SHP77 treated with DMSO at 0.1 percent for 48 hours (cell line): Measurements from ENCODE around the gene SLC15A1.
"Not testable (repeated sequence)": the region's sequence is repeated elsewhere in the genome, so short reads cannot be mapped to it uniquely, and the experiment has no call there.

Source experiments
- DNase-seq: peaks from one replicate; lab custom pipeline; 2025; lab: John Stamatoyannopoulos, UW

The SLC15A1 gene

GRCh38 chr13:98781045-98781444 is 28.6 kb upstream of the SLC15A1 start:
- DNase-seq = no peak

- no peak for DNase-seq
Measured at GRCh38 chr13:98780451-98780850, 28.0 kb upstream of the SLC15A1 start.

- no peak for DNase-seq
Measured at GRCh38 chr13:98779695-98780094, 27.2 kb upstream of the SLC15A1 start.

GRCh38 chr13:98778749-98779148 is 26.3 kb upstream of the SLC15A1 start:
- no peak for DNase-seq

DNA sequence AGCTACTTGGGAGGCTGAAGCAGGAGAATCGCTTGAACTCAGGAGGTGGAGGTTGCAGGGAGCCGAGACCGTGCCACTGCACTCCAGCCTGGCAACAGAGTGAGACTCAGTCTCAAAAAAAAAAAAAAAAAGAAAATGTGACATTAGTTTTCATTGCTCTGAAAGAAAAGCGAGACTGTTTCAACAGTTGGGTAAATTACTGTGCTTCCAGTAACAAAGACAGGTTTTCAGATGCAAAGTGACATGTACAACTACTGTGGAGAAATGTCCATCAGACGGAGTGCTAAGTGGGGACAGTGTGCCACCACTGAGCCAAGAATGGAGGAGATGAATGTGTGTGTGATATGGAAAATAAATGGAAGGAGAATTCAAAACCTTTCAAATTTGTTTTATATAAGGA is 24.2 kb upstream of the SLC15A1 start:
- no peak for DNase-seq

GRCh38 chr13:98775844-98776598 is 23.5 kb upstream of the SLC15A1 start:
- no peak for DNase-seq

DNA sequence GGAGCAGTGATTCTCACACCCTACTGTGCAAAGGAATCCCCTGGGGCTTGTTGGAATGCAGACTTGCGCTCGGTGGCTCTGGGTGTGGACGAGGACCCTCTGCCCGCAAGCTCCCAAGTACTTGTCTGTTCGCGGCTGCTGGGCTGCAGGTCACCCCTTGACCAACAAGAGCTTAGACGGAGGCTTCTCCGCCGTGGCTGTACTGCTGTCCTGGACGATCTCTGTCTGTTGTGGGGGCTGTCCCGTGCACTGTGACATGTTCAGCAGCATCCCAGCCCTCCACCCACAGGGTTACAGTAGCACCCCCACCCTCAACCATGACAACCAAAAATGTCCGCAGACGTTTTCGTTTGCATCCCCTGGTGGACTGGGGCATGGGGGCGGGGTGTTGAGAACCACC is 22.9 kb upstream of the SLC15A1 start:
- no peak for DNase-seq

DNA sequence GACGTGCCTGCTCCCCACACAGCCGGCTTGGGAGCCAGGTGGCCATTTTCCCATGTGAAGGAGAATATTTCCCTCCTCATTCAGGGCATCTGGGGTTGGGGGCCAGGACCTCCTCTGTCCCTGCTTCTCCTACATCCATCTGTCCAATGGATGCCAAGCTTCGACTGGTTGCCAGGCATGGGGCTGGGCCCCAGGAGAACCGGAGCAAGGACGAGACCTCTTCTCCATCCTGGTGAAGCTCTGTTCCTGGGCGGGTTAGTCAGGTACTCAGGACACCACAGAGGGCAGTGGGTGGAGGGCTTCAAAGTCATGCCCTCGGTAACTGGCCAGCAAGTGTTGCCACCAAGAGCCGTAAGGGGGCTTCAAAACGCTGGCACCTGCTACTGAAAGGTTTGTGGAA is 22.3 kb upstream of the SLC15A1 start:
- DNase-seq = no peak

GRCh38 chr13:98773921-98774320 is 21.4 kb upstream of the SLC15A1 start:
- no peak for DNase-seq

DNA sequence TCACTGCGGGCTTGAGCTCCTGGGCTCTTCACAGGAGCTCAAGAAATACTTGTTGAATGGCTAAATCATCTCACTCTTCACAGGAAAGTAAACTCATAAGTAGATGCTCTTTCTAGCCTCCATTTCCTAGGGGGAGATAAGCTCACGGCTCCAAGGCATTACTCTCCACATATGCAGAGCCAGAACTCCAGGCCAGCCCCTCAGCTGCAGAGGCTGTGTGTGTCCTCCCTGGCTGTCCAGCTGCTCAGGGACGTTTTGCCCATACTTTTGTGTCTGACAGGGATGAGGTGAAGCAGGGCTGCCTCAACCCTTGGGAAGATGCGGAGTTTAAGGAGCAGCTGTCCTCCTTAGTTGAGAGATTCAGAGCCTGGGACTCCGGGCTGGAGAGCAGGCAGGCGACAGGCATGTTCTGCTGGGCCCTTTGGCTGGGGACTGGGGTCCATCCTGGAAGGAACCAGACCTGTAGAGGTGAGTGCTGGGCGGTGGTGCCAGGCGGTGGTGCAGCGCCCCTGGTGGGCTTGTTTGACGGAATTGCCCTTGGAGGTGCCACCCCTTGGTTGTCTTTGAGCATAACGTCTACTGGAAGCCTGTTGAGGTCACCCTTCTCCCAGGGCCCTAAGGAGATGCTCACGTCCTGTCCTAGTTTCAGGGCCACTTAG is 20.5 kb upstream of the SLC15A1 start:
- no peak for DNase-seq

DNA sequence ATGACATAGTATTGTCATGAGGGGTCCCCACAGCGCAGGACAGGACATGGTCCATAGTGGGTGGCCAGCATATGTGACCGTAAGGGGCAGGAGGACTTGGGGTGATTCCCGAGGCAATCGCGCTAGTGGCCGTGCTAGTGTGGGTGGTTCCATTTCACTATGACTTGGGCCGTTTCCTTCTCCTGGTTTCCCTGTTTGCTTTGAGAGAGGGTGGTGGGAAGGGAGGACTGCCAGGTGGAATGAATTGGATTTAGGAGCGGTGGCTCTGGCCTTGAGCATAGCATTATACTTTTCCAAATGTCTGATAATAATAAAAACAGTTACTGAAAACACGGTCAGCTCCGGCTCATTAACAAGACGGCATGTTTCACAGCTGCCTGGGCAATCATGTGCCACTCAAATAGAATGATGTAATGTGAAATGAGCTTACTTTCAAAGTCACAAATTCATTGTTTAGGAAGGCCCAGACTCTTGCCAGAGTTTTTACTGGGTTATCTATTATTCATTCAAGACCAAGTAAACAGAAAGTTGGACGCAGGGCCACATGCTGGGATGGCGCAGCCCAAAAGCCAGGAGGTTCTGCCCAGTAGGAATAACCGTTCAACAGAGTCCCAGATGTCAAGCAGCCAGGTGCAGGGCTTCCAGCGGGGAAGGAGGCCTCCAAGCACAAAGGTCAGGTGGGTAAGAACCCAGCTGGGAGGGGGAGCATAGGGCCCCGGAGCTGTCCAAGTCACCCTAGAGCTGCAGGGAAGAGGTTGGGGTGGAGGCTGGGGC is 19.6 kb upstream of the SLC15A1 start:
- peak; percentile 21 for DNase-seq

DNA sequence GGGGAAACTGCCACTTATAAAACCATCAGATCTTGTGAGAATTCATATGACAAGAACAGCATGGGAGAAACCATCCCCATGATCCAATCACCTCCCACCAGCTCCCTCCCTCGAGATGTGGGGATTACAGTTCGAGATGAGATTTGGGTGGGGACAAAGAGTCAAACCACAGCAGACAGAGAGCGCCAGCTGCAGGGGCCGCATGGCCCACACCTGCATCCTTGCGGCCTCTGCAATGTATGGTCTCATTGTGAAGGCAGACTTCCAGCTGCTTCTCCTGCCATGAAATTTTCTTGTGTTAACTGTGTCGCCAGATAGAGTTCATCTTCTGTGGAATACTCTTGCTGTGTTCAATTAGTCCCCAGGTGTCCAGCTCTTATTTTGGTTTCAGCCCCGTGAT is 17.3 kb upstream of the SLC15A1 start:
- no peak for DNase-seq

- no peak for DNase-seq
Measured at GRCh38 chr13:98768522-98768921, 16.1 kb upstream of the SLC15A1 start.

- DNase-seq = no peak
Measured at GRCh38 chr13:98766697-98767096, 14.2 kb upstream of the SLC15A1 start.

DNA sequence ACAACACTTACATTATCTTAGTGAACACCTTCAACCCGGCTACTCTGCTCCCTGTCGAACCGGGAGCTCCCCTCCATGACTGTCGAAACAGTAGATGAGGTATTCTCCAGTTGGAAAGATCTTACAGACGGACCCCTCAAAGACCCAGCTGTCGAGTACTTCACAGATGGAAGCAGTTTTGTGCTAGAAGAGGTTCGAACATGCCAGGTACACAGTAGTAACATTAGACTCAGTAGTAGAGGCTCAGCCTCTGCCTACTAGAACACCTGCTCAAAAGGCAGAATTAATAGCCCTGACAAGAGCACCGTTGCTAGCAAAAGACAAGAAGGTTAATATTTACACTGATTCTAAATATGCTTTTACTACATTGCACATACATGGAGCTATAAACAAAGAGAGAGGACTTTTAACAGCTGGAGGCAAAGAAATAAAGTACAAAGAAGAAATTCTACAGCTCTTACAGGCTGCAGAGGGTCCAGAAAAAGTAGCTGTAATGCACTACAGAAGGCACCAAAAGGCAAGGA is 13.6 kb upstream of the SLC15A1 start:
- peak; percentile 38 for DNase-seq

DNA sequence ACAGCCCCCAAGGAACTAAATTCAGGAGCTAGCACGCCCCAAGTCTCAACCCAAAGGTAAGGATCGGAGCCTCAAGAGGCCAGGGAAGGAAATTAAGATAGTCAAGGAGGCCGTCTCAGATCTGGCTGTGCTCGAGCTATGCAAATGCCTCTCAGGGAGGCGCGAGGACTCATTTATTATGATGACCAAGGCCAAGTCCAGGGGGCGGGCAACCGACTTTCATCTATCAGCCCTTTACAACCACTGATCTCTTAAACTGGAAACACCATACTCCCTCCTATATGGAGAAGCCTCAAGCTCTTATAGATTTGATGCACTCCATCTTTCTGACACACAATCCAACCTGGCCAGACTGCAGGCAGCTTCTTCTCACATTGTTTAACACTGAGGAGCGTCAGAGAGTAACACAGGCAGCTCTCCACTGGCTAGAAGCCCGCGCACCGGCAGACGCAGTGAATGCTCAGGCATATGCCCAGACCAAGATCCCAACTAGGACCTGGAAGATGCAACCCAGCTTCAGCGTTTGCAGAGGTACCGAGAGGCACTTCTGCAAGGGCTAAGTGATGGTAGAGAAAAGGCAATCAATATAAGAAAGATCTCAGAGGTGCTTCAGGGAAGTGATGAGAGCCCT is 9.6 kb upstream of the SLC15A1 start:
- no peak for DNase-seq

GRCh38 chr13:98761126-98761985 is 8.9 kb upstream of the SLC15A1 start:
- no peak for DNase-seq

DNA sequence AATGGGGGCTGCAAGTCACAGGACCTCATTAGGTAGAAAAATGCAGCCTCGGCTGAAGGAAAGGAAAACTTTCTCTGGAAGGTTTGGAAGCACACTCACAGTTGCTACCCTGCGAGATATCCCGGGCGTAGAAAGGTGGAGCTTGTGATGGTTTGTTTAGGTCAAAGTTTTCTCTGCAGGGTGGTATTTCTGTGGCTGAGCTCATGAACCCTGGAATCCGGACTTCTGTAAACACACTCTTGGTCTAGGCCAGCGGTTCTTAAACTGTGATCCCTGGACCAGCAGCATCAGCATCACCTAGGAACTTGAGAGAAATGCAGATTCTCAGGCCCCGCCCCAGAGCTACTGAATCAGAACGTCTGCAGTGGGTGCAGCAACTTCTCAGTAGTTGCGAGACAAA is 3.3 kb upstream of the SLC15A1 start:
- no peak for DNase-seq

DNA sequence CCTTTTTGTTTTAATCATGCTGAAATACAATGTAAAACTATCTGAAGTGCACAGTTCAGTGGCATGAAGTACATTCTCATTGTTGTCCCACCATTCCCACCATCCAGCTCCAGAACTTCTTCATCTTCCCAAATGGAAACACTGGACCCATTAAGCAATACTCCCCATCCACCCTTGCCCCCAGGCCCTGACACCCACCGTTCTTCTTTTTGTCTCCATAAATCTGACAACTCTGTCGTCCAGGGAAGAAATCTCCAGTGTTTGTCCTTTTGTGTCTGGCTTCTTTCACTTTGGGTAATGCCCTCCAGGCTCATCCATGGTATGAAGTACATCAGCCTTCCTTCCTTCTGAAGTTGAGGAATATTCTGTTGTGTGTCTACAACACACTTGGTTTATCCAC is 2.6 kb upstream of the SLC15A1 start:
- no peak for DNase-seq

DNA sequence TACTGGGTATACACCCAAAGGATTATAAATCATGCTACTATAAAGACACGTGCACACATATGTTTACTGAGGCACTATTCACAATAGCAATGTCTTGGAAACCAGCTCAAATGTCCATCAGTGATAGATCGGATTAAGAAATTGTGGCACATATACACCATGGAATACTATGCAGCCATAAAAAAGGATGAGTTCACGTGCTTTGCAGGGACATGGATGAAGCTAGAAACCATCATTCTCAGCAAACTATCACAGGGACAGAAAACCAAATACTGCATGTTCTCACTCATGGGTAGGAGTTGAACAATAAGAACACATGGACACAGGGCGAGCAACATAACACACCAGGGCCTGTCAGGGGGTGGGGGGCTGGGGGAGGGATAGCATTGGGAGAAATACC is 2.0 kb upstream of the SLC15A1 start:
- DNase-seq = not testable (repeated sequence)

- no peak for DNase-seq
Measured at GRCh38 chr13:98751861-98752466, 508 bp downstream of the SLC15A1 start.
